HAP-1 (cell line): ENCODE data around the gene TRPM1.

Experiments used
- DNase-seq, 2 experiments: peaks; one replicate each; pipeline ENCODE4 v3.0.0-alpha.2; 2016 to 2020; ENCODE audit warnings: low spot score in 2 of 2
- H3K27me3 ChIP-seq: fragments of 250-450 bp; sonication (Bioruptor Pico); 2 replicates; pipeline ENCODE4 v1.5.1; 2020; ENCODE audit warnings: low read depth, mild to moderate bottlenecking, moderate library complexity
- H3K36me3 ChIP-seq: fragments of 250-450 bp; sonication (Bioruptor Pico); replicated peaks from 2 replicates; pipeline ENCODE4 v1.5.1; 2020; ENCODE audit warnings: mild to moderate bottlenecking
- H3K4me1 ChIP-seq: fragments of 250-450 bp; sonication (Bioruptor Pico); 2 replicates; pipeline ENCODE4 v1.5.1; 2020; ENCODE audit warnings: mild to moderate bottlenecking
- H3K4me3 ChIP-seq: fragments of 250-450 bp; sonication (Bioruptor Pico); 2 replicates; pipeline ENCODE4 v1.5.1; 2020; ENCODE audit warnings: mild to moderate bottlenecking, moderate library complexity
- H3K9me3 ChIP-seq: fragments of 250-450 bp; sonication (Bioruptor Pico); 2 replicates; pipeline ENCODE4 v1.5.1; 2020; ENCODE audit warnings: mild to moderate bottlenecking, moderate library complexity
- in situ Hi-C: fragments of 300-500 bp; cut with MboI; formaldehyde crosslinking; loops from 3 replicates; pipeline ENCODE4 v1.14.3; 2020; ENCODE audit warnings: low sequenced_read_pairs, inconsistent platforms, mixed read lengths

TRPM1 gene

GRCh38 chr15:31023841-31024240 lies 77.7 kb downstream of the TRPM1 start:
- Histone ChIP-seq H3K9me3 (no peaks in the 10 kb centered on the region), H3K4me3 (no peak overlapping the region), H3K36me3 (no peaks in the 10 kb centered on the region), H3K4me1 (peaks cover 7% of the 10 kb centered on the region), H3K27me3 (no peaks in the 10 kb centered on the region)
- no peak for DNase-seq
- in situ Hi-C loops, result no loop called here

GRCh38 chr15:31021067-31021665 lies 80.4 kb downstream of the TRPM1 start:
- DNase-seq, result no peak
- H3K36me3 ChIP-seq, result no peaks in the 10 kb centered on the region
- peaks cover 7% of the 10 kb centered on the region for H3K4me1 ChIP-seq
- H3K27me3 ChIP-seq, result no peaks in the 10 kb centered on the region
- no peak overlapping the region for H3K4me3 ChIP-seq
- in situ Hi-C loops, result no loop called here
- H3K9me3 ChIP-seq, result no peaks in the 10 kb centered on the region

GRCh38 chr15:31020542-31020941 lies 81.0 kb downstream of the TRPM1 start:
- no peak for DNase-seq
- H3K4me1 ChIP-seq, result peaks cover 7% of the 10 kb centered on the region
- no peaks in the 10 kb centered on the region for H3K27me3 ChIP-seq
- no peaks in the 10 kb centered on the region for H3K36me3 ChIP-seq
- no peak overlapping the region for H3K4me3 ChIP-seq
- H3K9me3 ChIP-seq, result no peaks in the 10 kb centered on the region
- in situ Hi-C loops, result no loop called here

GRCh38 chr15:31019986-31020385 lies 81.5 kb downstream of the TRPM1 start:
- in situ Hi-C loops, result no loop called here

GRCh38 chr15:31017311-31017710 lies 84.2 kb downstream of the TRPM1 start:
- Histone ChIP-seq H3K27me3 (no peaks in the 10 kb centered on the region), H3K4me3 (no peak overlapping the region), H3K36me3 (no peaks in the 10 kb centered on the region), H3K4me1 (no peaks in the 10 kb centered on the region), H3K9me3 (peaks cover 1% of the 10 kb centered on the region; the same call in 1 of the 2 replicates)
- no peak for DNase-seq
- in situ Hi-C loops, result no loop called here

More at GRCh38 chr15:31019986-31020385, 81.5 kb downstream of the TRPM1 start:
- DNase-seq, result no peak
- H3K4me3 ChIP-seq, result no peak overlapping the region
- H3K27me3 ChIP-seq, result no peaks in the 10 kb centered on the region
- peaks cover 7% of the 10 kb centered on the region for H3K4me1 ChIP-seq
- H3K36me3 ChIP-seq, result no peaks in the 10 kb centered on the region
- H3K9me3 ChIP-seq, result no peaks in the 10 kb centered on the region

- Histone ChIP-seq H3K27me3 (no peaks in the 10 kb centered on the region), H3K4me1 (no peaks in the 10 kb centered on the region), H3K4me3 (no peak overlapping the region), H3K9me3 (peaks cover 4% of the 10 kb centered on the region; the same call in 1 of the 2 replicates), H3K36me3 (no peaks in the 10 kb centered on the region)
- DNase-seq, result no peak
- in situ Hi-C loops, result no loop called here
These were observed 85.0 kb downstream of the TRPM1 start for GRCh38 chr15:31016446-31016915.

GRCh38 chr15:31014608-31014925 lies 87.0 kb downstream of the TRPM1 start:
- H3K4me3 ChIP-seq, result no peak overlapping the region
- in situ Hi-C loops, result no loop called here
- H3K27me3 ChIP-seq, result no peaks in the 10 kb centered on the region
- H3K4me1 ChIP-seq, result no peaks in the 10 kb centered on the region
- peaks cover 4% of the 10 kb centered on the region; the same call in 1 of the 2 replicates for H3K9me3 ChIP-seq
- no peak for DNase-seq
- H3K36me3 ChIP-seq, result no peaks in the 10 kb centered on the region

- DNase-seq, result no peak
- no peaks in the 10 kb centered on the region for H3K36me3 ChIP-seq
- in situ Hi-C loops, result no loop called here
- no peaks in the 10 kb centered on the region for H3K27me3 ChIP-seq
- no peaks in the 10 kb centered on the region for H3K4me1 ChIP-seq
- H3K4me3 ChIP-seq, result no peak overlapping the region
- H3K9me3 ChIP-seq, result peaks cover 4% of the 10 kb centered on the region; the same call in 1 of the 2 replicates
These were observed 87.5 kb downstream of the TRPM1 start for GRCh38 chr15:31013863-31014607.

- DNase-seq, result no peak
- H3K36me3 ChIP-seq, result no peaks in the 10 kb centered on the region
- no peaks in the 10 kb centered on the region for H3K27me3 ChIP-seq
- H3K4me3 ChIP-seq, result no peak overlapping the region
- peaks cover 4% of the 10 kb centered on the region; the same call in 1 of the 2 replicates for H3K9me3 ChIP-seq
- in situ Hi-C loops, result no loop called here
- no peaks in the 10 kb centered on the region for H3K4me1 ChIP-seq
These were observed 89.1 kb downstream of the TRPM1 start for GRCh38 chr15:31012455-31012854.

GRCh38 chr15:31010036-31010435 lies 91.5 kb downstream of the TRPM1 start:
- in situ Hi-C loops, result no loop called here
- no peak for DNase-seq
- no peaks in the 10 kb centered on the region for H3K4me1 ChIP-seq
- peaks cover 3% of the 10 kb centered on the region; the same call in 1 of the 2 replicates for H3K27me3 ChIP-seq
- H3K36me3 ChIP-seq, result no peaks in the 10 kb centered on the region
- peaks cover 4% of the 10 kb centered on the region; the same call in 1 of the 2 replicates for H3K9me3 ChIP-seq
- H3K4me3 ChIP-seq, result no peak overlapping the region

GRCh38 chr15:31005660-31006059 lies 95.9 kb downstream of the TRPM1 start:
- H3K4me3 ChIP-seq, result no peak overlapping the region
- H3K9me3 ChIP-seq, result no peaks in the 10 kb centered on the region
- H3K4me1 ChIP-seq, result no peaks in the 10 kb centered on the region
- no peaks in the 10 kb centered on the region for H3K36me3 ChIP-seq
- DNase-seq, result no peak
- in situ Hi-C loops, result no loop called here
- H3K27me3 ChIP-seq, result peaks cover 3% of the 10 kb centered on the region; the same call in 1 of the 2 replicates

- Histone ChIP-seq H3K4me1 (no peaks in the 10 kb centered on the region), H3K4me3 (no peak overlapping the region), H3K36me3 (no peaks in the 10 kb centered on the region), H3K9me3 (no peaks in the 10 kb centered on the region), H3K27me3 (peaks cover 3% of the 10 kb centered on the region; the same call in 1 of the 2 replicates)
- in situ Hi-C loops, result no loop called here
- DNase-seq, result no peak
These were observed 97.2 kb downstream of the TRPM1 start for GRCh38 chr15:31004220-31004733.

GRCh38 chr15:31001702-31002101 lies 99.8 kb downstream of the TRPM1 start:
- no peaks in the 10 kb centered on the region for H3K4me1 ChIP-seq
- peaks cover 3% of the 10 kb centered on the region; the same call in 1 of the 2 replicates for H3K27me3 ChIP-seq
- no peaks in the 10 kb centered on the region for H3K36me3 ChIP-seq
- H3K4me3 ChIP-seq, result no peak overlapping the region
- no peaks in the 10 kb centered on the region for H3K9me3 ChIP-seq
- DNase-seq, result no peak
- in situ Hi-C loops, result no loop called here

- H3K36me3 ChIP-seq, result no peaks in the 10 kb centered on the region
- in situ Hi-C loops, result no loop called here
- H3K27me3 ChIP-seq, result no peaks in the 10 kb centered on the region; the same call in 1 of the 2 replicates
- no peaks in the 10 kb centered on the region for H3K9me3 ChIP-seq
- H3K4me3 ChIP-seq, result no peak overlapping the region
- no peaks in the 10 kb centered on the region for H3K4me1 ChIP-seq
- DNase-seq, result no peak
These were observed 101.8 kb downstream of the TRPM1 start for GRCh38 chr15:30999729-31000128.
